Measurements from ENCODE around the gene CAMTA1.

The CAMTA1 gene

DNA sequence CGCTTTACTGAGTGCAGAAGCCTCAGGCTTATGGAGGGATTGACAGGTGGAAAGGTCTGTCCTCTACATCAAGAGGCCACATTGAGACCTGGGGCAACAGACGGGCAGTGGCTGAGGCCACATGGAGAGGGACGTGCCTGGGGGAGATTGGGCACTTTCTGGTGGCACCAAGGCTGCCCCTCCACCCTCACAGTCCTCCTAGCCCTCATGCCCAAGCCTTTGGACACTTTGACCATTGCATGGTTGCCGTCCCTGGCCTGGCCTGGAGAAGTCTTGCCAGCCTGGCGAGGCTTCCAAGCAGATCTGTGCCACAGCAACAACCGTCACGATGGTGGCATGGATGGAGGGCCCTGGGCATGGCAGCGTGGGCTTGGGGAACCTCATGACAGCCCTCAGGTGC lies 793.8 kb downstream of the CAMTA1 start:
- no peak overlapping the region for H3K4me3 ChIP-seq (ENCODE audit: low read length)
- no peak for DNase-seq (ENCODE audit: low read depth)
- TF ChIP-seq, protein P1, sequence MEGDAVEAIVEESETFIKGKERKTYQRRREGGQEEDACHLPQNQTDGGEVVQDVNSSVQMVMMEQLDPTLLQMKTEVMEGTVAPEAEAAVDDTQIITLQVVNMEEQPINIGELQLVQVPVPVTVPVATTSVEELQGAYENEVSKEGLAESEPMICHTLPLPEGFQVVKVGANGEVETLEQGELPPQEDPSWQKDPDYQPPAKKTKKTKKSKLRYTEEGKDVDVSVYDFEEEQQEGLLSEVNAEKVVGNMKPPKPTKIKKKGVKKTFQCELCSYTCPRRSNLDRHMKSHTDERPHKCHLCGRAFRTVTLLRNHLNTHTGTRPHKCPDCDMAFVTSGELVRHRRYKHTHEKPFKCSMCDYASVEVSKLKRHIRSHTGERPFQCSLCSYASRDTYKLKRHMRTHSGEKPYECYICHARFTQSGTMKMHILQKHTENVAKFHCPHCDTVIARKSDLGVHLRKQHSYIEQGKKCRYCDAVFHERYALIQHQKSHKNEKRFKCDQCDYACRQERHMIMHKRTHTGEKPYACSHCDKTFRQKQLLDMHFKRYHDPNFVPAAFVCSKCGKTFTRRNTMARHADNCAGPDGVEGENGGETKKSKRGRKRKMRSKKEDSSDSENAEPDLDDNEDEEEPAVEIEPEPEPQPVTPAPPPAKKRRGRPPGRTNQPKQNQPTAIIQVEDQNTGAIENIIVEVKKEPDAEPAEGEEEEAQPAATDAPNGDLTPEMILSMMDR (conservative IDR thresholded peaks at IDR 0.05; ENCODE audit: low read length), result no peak

DNA sequence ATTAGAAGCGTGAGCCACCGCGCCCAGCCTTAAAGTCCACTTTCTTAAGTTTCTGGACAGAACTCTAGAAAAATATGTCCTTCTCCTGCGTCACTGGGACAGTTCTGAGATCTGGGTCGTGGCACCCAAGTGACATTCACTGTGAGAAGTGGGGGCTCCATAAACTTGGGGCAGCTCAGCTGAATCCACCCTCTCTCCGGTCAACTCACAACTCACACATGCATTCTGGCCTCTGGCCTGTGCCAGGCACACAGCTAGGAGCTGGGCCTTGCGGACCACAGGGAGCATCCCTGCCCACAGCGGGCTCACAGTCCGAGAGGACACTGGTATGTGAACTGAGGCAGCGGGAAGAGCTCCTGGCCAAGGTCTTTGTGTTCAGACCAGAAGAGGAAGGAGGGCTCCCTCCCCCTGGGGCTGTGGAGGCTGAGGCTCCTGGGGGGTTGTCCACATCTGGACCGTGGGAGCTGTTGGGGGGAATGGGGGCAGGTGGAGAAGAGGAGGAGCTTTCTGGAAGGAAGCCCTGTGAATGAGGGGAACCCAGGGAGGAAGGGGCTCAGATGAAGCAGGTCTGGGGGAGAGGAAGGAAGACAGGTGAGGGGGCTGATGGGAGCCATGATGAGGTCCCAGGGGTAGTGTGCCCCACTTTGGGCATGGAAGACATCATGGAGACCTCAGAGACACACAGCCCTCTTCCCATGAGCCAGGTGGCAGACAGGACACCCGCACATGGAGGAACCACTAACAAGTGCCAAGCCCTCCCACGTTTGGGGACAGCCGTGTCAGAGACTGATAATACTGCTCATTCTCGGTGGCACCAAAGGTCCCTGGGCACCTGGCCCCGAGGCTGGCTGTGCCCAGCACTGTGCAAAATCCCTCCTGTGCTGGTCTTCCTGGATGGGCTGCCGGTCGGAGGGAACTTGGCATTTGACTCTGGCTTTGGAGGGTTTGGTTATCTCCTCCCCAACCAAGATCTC lies 794.9 kb downstream of the CAMTA1 start:
- no peak overlapping the region for H3K4me3 ChIP-seq (ENCODE audit: low read length)
- TF ChIP-seq, protein P1 (conservative IDR thresholded peaks at IDR 0.05; ENCODE audit: low read length), result no peak
- DNase-seq (ENCODE audit: low read depth), result no peak

DNA sequence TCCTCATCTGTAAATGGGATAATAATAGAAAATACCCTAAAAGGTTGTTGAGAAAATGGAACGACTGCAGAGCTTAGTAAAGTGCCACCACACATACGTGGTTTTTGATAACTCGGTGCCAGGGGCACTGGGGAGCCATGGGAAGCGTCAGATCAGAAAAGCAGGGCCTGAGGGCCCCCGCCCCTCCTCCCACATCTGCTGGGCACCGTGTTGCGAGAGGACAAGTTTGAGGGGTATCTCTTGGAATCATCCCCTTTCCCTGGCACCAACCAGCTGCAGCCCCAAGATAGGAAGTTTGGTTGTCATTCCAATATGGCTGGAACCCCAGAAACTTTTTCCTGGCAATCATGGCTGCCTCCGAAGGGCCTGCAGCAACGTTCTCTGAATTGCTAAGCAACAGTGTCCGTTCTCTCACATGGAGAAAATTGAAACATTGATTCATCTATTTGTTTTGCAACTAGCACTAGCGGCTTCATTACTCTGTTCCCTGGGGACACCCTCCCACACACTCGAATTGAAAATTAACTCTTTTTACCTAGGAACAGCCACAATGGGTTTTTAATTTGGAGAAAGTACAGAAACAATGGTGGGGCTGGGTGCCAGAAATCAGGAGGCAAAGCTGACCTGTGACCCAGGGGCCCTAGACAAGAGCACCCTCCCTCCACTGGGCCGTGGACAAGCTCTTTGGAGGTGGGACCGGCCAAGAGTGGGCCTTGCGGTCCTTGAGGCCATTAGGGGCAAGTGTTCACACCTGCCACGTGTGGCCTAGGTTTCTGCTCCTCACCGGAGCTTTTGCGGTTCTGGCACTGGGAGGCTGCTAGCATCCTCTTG lies 795.9 kb downstream of the CAMTA1 start:
- peak; percentile 55 for DNase-seq (ENCODE audit: low read depth)
- no peak overlapping the region for H3K4me3 ChIP-seq (ENCODE audit: low read length)
- TF ChIP-seq, protein P1 (conservative IDR thresholded peaks at IDR 0.05; ENCODE audit: low read length), result no peak

DNA sequence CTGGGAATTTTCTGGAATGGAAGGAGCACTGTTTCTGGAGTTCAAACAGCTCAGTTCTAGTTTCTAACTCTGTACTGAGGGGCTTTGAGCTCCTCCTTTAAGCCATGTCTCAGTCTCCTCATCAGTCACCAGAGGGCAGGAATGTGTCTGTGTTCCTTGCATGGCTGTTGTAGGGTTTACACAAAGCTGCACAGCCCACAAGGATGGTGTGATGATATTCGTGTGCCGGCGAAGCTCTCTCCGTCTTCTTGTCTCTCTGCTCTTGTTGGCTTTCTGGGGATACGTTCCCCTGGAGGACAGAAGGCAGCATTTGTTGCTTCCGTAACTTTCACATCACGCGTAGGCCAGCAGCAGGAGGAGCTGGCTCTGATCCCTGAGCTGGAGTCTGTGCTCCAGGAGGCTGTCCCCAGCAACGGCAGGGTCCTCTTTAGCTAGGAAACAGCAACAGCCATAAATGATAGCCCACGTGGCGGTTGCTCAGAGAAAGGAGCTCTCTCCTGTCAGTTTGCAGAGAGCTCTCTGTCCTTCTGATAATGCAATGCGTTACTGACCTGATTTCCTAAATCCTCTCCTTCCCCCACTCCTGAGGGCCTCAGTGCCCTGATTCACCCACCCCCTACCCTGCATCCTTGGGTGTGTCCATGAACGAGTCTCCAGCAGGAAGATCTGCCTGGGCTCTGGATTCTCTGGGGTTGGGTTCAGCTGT lies 796.7 kb downstream of the CAMTA1 start:
- peak; percentile 8 for DNase-seq (ENCODE audit: low read depth)
- TF ChIP-seq, protein P1 (conservative IDR thresholded peaks at IDR 0.05; ENCODE audit: low read length), result no peak
- no peak overlapping the region for H3K4me3 ChIP-seq (ENCODE audit: low read length)

- TF ChIP-seq, protein P1 (conservative IDR thresholded peaks at IDR 0.05; ENCODE audit: low read length), result no peak
- H3K4me3 ChIP-seq (ENCODE audit: low read length), result no peak overlapping the region
- no peak for DNase-seq (ENCODE audit: low read depth)
Measured at GRCh38 chr1:7582460-7582972, 797.3 kb downstream of the CAMTA1 start.

- DNase-seq (ENCODE audit: low read depth), result no peak
- H3K4me3 ChIP-seq (ENCODE audit: low read length), result no peak overlapping the region
- TF ChIP-seq, protein P1 (conservative IDR thresholded peaks at IDR 0.05; ENCODE audit: low read length), result no peak
Measured at GRCh38 chr1:7583291-7584096, 798.2 kb downstream of the CAMTA1 start.
